Measurements from ENCODE around the gene SOSTDC1.

The SOSTDC1 gene

DNA sequence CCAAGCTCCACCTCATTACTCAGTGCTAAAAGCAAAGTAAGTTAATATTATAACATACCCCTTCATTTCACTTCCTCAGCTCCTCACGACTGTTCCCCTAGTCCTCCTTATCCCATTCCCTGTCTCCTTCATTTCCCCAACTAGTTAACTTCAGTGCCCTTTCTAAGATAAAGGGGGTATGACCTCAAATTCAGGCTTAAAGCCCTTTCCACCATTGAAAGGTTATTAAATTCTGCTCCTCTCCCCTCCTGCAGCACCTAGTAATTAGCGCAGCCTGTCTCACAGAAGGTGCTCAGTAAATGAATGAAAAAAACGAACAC is 45.2 kb downstream of the SOSTDC1 start:
- peak; percentile 4 for ATAC-seq

DNA sequence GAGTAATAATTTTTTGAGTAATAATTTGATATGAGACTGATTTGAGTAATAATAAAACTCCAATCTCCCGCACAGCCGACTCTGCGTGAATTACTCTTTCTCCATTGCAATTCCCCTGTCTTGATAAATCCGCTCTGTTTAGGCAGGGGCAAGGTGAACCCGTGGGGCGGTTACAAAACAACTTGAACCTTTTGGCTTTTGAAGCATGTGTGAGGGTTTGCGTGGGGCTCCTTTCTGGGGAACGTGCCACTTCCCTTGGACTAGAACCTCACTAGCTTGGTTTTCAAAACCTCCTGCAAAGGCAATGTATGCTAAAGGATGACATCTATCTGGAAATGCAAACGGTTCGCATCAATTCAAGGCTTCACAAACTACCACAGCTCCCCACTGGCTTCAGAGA is 45.7 kb downstream of the SOSTDC1 start:
- no peak for ATAC-seq

More for the DNA sequence above, 45.2 kb downstream of the SOSTDC1 start:
- TF ChIP-seq ESRRG (CRISPR knock-in tag; IDR thresholded peaks at IDR 0.05) (no peak), BACH2 (CRISPR knock-in tag; IDR thresholded peaks at IDR 0.05; ENCODE audit: borderline replicate concordance) (no peak), SNAI2 (CRISPR knock-in tag; IDR thresholded peaks at IDR 0.05) (no peak), RARB (CRISPR knock-in tag; IDR thresholded peaks at IDR 0.05) (no peak), OSR1 (CRISPR knock-in tag; IDR thresholded peaks at IDR 0.05) (no peak), TCF4 (CRISPR knock-in tag; IDR thresholded peaks at IDR 0.05; ENCODE audit: borderline replicate concordance) (no peak), POU6F1 (CRISPR knock-in tag; IDR thresholded peaks at IDR 0.05; ENCODE audit: borderline replicate concordance, low read depth) (no peak)

More for the DNA sequence above, 45.7 kb downstream of the SOSTDC1 start:
- TF ChIP-seq ARNTL (CRISPR knock-in tag; IDR thresholded peaks at IDR 0.05; ENCODE audit: borderline replicate concordance, low read depth), result no peak
- TF ChIP-seq TCF4 (CRISPR knock-in tag; IDR thresholded peaks at IDR 0.05; ENCODE audit: borderline replicate concordance), result no peak
- no peak for TF ChIP-seq POU6F1 (CRISPR knock-in tag; IDR thresholded peaks at IDR 0.05; ENCODE audit: borderline replicate concordance, low read depth)
- no peak for TF ChIP-seq RARB (CRISPR knock-in tag; IDR thresholded peaks at IDR 0.05)
- no peak for TF ChIP-seq TOX (CRISPR knock-in tag; IDR thresholded peaks at IDR 0.05; ENCODE audit: borderline replicate concordance)
- no peak for TF ChIP-seq ZFP30 (CRISPR knock-in tag; IDR thresholded peaks at IDR 0.05)
- TF ChIP-seq ESRRG (CRISPR knock-in tag; IDR thresholded peaks at IDR 0.05), result no peak
- no peak for TF ChIP-seq ZNF70 (CRISPR knock-in tag; IDR thresholded peaks at IDR 0.05)
- no peak for TF ChIP-seq PATZ1 (CRISPR knock-in tag; IDR thresholded peaks at IDR 0.05; ENCODE audit: borderline replicate concordance)
- TF ChIP-seq GLIS3 (CRISPR knock-in tag; IDR thresholded peaks at IDR 0.05), result no peak
- no peak for TF ChIP-seq CSDC2 (CRISPR knock-in tag; IDR thresholded peaks at IDR 0.05)
- TF ChIP-seq BACH2 (CRISPR knock-in tag; IDR thresholded peaks at IDR 0.05; ENCODE audit: borderline replicate concordance), result no peak
- TF ChIP-seq ZFP3 (CRISPR knock-in tag; IDR thresholded peaks at IDR 0.05), result no peak
- TF ChIP-seq PPARA (CRISPR knock-in tag; IDR thresholded peaks at IDR 0.05; ENCODE audit: borderline replicate concordance), result no peak
- TF ChIP-seq CREB5 (CRISPR knock-in tag; IDR thresholded peaks at IDR 0.05; ENCODE audit: low read depth), result no peak
- TF ChIP-seq ZC3H10 (CRISPR knock-in tag; IDR thresholded peaks at IDR 0.05), result no peak
- TF ChIP-seq TSHZ2 (CRISPR knock-in tag; IDR thresholded peaks at IDR 0.05), result no peak
- no peak for TF ChIP-seq ZNF8 (CRISPR knock-in tag; IDR thresholded peaks at IDR 0.05)
- TF ChIP-seq OSR1 (CRISPR knock-in tag; IDR thresholded peaks at IDR 0.05), result no peak
